SU-DHL-6 (cell line): Measurements from ENCODE around the gene RNF4.

Source experiments
- H2AFZ ChIP-seq: fragments of 200-600 bp; sonication (generic); 2 replicates; pipeline ENCODE4 v1.6.1; 2014; ENCODE audit warnings: low read depth, mild to moderate bottlenecking, moderate library complexity, mixed read lengths, antibody characterized with exemption, low read length; ENCODE audit not compliant: severe bottlenecking
- H3F3A ChIP-seq: fragments of 200-600 bp; shearing (Covaris generic); 2 replicates; pipeline ENCODE4 v1.6.0; 2016; ENCODE audit warnings: antibody characterized with exemption, mild to moderate bottlenecking; ENCODE audit not compliant: insufficient read depth
- H3K27ac ChIP-seq: fragments of 200-600 bp; sonication (generic); 2 replicates; pipeline ENCODE4 v1.5.1; 2016; ENCODE audit warnings: low read depth, mild to moderate bottlenecking, low read length, moderate library complexity, mixed read lengths
- H3K27me3 ChIP-seq: fragments of 200-600 bp; sonication (generic), shearing (Covaris generic); 2 replicates; pipeline ENCODE4 v1.6.0; 2014; ENCODE audit warnings: mild to moderate bottlenecking, low read length
- H3K36me3 ChIP-seq: fragments of 200-600 bp; sonication (generic); 2 replicates; pipeline ENCODE4 v1.6.1; 2014; ENCODE audit warnings: mild to moderate bottlenecking, low read length, mixed read lengths
- H3K4me2 ChIP-seq: fragments of 300-600, 200-600 bp; shearing (Covaris generic), sonication (generic); 2 replicates; pipeline ENCODE4 v1.6.0; 2014; ENCODE audit warnings: low read length, low read depth, mild to moderate bottlenecking; ENCODE audit not compliant: poor library complexity, severe bottlenecking
- H3K4me3 ChIP-seq: fragments of 200-600 bp; sonication (generic); 2 replicates; pipeline ENCODE4 v1.5.1; 2014; ENCODE audit warnings: antibody characterized with exemption, low read length, mild to moderate bottlenecking, mixed read lengths; ENCODE audit not compliant: insufficient read depth, poor library complexity, severe bottlenecking
- H3K79me2 ChIP-seq: fragments of 200-600 bp; sonication (generic); 2 replicates; pipeline ENCODE4 v1.6.1; 2014; ENCODE audit warnings: mild to moderate bottlenecking, low read length, moderate library complexity; ENCODE audit not compliant: insufficient read depth
- H3K9ac ChIP-seq: fragments of 200-600 bp; sonication (generic); 2 replicates; pipeline ENCODE4 v1.7.0; 2014; ENCODE audit warnings: mild to moderate bottlenecking, low read length
- H3K9me2 ChIP-seq: fragments of 200-600 bp; sonication (generic); replicated peaks from 2 replicates; pipeline ENCODE4 v1.6.1; 2014; ENCODE audit warnings: low read length; ENCODE audit not compliant: insufficient read depth
- H3K9me3 ChIP-seq: fragments of 200-600 bp; sonication (generic); 2 replicates; pipeline ENCODE4 v1.6.1; 2014; ENCODE audit warnings: low read length, mixed read lengths; ENCODE audit not compliant: insufficient read depth
- H4K20me1 ChIP-seq: fragments of 200-600 bp; sonication (generic); 2 replicates; pipeline ENCODE4 v1.6.1; 2014; ENCODE audit warnings: low read depth, mild to moderate bottlenecking, antibody characterized with exemption, low read length, moderate library complexity, mixed read lengths
- EZH2phosphoT487 ChIP-seq: fragments of 200-600 bp; sonication (generic), shearing (Covaris generic); conservative IDR thresholded peaks from 2 replicates; pipeline ENCODE4 v1.6.1; 2018; ENCODE audit warnings: mild to moderate bottlenecking, antibody characterized with exemption, low read length, moderate library complexity, mixed read lengths
- TF ChIP-seq, protein P1 (sequence below): fragments of 200-600 bp; sonication (generic); IDR thresholded peaks from one replicate; pipeline ENCODE4 v1.5.1; 2017; ENCODE audit warnings: antibody characterized with exemption, mild to moderate bottlenecking, low read length, moderate library complexity; ENCODE audit not compliant: insufficient read depth, poor library complexity, severe bottlenecking

The RNF4 gene

DNA sequence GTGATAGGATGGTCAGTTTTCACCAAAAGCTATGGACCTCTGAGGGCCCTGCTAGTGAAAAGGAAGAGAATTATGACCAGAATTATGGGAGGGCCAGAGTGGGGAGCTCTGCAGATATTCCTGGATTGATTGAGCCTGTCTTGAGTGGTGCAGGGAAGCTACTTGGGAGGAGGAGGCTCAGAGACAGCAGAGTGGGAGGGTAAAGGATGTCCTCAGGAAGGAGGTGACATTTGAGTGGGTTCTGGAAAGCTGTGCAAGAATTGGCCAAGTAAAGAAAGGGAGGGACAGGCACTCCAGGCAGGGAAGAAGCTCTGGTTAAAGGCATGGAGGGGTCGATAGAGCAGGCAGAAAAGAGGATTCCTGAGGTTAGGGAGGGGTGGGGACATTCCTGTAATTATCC is 24.1 kb downstream of the RNF4 start:
- peaks cover 8% of the 10 kb centered on the region; the same call in 1 of the 2 replicates for H4K20me1 ChIP-seq
- H3K9me3 ChIP-seq: no peaks in the 10 kb centered on the region
- peaks cover 78% of the 10 kb centered on the region for H3K79me2 ChIP-seq
- H2AFZ ChIP-seq: no peak overlapping the region
- no peak overlapping the region for H3K4me2 ChIP-seq
- TF ChIP-seq, protein P1, sequence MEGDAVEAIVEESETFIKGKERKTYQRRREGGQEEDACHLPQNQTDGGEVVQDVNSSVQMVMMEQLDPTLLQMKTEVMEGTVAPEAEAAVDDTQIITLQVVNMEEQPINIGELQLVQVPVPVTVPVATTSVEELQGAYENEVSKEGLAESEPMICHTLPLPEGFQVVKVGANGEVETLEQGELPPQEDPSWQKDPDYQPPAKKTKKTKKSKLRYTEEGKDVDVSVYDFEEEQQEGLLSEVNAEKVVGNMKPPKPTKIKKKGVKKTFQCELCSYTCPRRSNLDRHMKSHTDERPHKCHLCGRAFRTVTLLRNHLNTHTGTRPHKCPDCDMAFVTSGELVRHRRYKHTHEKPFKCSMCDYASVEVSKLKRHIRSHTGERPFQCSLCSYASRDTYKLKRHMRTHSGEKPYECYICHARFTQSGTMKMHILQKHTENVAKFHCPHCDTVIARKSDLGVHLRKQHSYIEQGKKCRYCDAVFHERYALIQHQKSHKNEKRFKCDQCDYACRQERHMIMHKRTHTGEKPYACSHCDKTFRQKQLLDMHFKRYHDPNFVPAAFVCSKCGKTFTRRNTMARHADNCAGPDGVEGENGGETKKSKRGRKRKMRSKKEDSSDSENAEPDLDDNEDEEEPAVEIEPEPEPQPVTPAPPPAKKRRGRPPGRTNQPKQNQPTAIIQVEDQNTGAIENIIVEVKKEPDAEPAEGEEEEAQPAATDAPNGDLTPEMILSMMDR: no peak
- no peak for TF ChIP-seq EZH2phosphoT487
- no peak overlapping the region for H3K9ac ChIP-seq
- no peaks in the 10 kb centered on the region for H3K27me3 ChIP-seq
- no peak overlapping the region for H3K4me3 ChIP-seq
- H3K36me3 ChIP-seq: peaks cover 7% of the 10 kb centered on the region; the same call in 1 of the 2 replicates
- H3K27ac ChIP-seq: no peak overlapping the region
- no peaks in the 10 kb centered on the region for H3K9me2 ChIP-seq
- H3F3A ChIP-seq: no peaks in the 10 kb centered on the region

DNA sequence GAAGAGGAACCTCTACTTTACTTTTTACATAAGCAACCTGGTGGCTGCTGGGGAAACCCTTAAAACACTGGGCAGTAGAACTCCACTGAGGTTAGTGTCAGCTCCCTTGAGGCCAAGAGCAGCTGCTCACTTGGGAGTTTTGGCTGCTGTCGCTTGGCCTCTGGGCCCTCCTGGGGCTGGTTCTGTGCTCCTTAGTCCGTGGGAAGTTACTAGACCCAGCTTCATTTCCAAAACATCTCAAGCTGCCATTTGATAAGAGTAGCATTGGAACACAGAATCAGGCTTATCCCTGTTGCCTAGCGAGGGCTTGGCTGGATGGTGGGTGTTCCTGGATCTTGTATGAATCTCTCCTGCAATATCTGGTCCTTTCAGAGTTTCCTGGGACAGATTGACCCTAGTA is 26.1 kb downstream of the RNF4 start:
- peaks cover 8% of the 10 kb centered on the region; the same call in 1 of the 2 replicates for H4K20me1 ChIP-seq
- TF ChIP-seq, protein P1: no peak
- TF ChIP-seq EZH2phosphoT487: no peak

DNA sequence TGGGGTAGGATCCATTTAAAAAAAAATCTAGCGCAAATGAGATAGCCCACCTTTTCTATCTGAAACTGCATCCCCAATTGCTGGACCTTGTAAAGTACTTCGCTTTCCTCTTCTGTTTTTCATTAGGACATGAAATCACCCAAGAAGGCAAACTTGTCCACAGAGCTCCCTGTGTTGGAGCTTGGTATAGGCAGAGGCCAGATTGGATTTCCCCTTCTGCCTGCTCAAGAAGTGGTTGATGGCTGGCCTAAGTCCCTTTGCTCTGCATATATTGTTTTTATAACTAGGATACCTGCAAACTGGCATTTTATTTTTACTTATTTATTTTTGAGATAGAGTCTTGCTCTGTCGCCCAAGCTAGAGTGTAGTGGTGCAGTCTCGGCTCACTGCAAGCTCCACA is 28.4 kb downstream of the RNF4 start:
- no peaks in the 10 kb centered on the region for H3K27me3 ChIP-seq
- no peak for TF ChIP-seq EZH2phosphoT487
- H3K36me3 ChIP-seq: peaks cover 10% of the 10 kb centered on the region
- no peak overlapping the region for H3K4me3 ChIP-seq
- H3K9ac ChIP-seq: no peak overlapping the region
- no peaks in the 10 kb centered on the region for H3K9me2 ChIP-seq
- H3K27ac ChIP-seq: no peak overlapping the region
- H2AFZ ChIP-seq: no peak overlapping the region
- no peaks in the 10 kb centered on the region for H3F3A ChIP-seq
- no peaks in the 10 kb centered on the region for H3K9me3 ChIP-seq
- H3K4me2 ChIP-seq: no peak overlapping the region
- no peaks in the 10 kb centered on the region; the same call in 1 of the 2 replicates for H4K20me1 ChIP-seq
- peaks cover 42% of the 10 kb centered on the region for H3K79me2 ChIP-seq

More for the DNA sequence above, 26.1 kb downstream of the RNF4 start:
- Histone ChIP-seq H3K27me3 (no peaks in the 10 kb centered on the region), H3K79me2 (peaks cover 58% of the 10 kb centered on the region), H3K36me3 (peaks cover 9% of the 10 kb centered on the region; the same call in 1 of the 2 replicates), H2AFZ (no peak overlapping the region), H3K27ac (no peak overlapping the region), H3K9me3 (no peaks in the 10 kb centered on the region), H3K4me3 (no peak overlapping the region), H3K4me2 (no peak overlapping the region), H3K9me2 (no peaks in the 10 kb centered on the region), H3F3A (no peaks in the 10 kb centered on the region), H3K9ac (no peak overlapping the region)

DNA sequence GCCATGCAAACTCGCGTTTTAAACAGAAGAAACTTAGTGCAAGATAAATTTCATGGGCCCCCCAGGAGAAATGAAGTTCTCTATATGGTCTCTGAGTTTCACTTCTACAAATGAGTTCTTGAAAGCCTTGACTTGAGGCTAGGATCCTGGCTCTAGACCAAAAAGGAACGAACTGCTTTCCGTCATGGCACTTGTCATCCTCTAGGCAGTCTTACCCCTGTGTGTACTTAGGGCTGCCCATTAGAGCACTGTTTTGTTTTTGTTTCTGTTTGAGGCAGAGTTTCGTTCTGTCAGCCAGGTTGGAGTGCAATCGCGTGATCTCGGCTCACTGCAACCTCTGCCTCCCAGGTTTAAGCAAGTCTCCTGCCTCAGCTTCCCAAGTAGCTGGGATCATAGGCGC is 29.0 kb downstream of the RNF4 start:
- Histone ChIP-seq H3K27me3 (no peaks in the 10 kb centered on the region), H3K4me2 (no peak overlapping the region), H3K9me2 (no peaks in the 10 kb centered on the region), H3K27ac (no peak overlapping the region), H3K36me3 (peaks cover 10% of the 10 kb centered on the region), H3F3A (no peaks in the 10 kb centered on the region), H3K79me2 (peaks cover 38% of the 10 kb centered on the region), H3K9ac (no peak overlapping the region), H3K4me3 (no peak overlapping the region), H2AFZ (no peak overlapping the region), H3K9me3 (no peaks in the 10 kb centered on the region), H4K20me1 (no peaks in the 10 kb centered on the region; the same call in 1 of the 2 replicates)
- TF ChIP-seq, protein P1: no peak
- TF ChIP-seq EZH2phosphoT487: no peak
